ENCODE results near the gene SHC2.

DNA sequence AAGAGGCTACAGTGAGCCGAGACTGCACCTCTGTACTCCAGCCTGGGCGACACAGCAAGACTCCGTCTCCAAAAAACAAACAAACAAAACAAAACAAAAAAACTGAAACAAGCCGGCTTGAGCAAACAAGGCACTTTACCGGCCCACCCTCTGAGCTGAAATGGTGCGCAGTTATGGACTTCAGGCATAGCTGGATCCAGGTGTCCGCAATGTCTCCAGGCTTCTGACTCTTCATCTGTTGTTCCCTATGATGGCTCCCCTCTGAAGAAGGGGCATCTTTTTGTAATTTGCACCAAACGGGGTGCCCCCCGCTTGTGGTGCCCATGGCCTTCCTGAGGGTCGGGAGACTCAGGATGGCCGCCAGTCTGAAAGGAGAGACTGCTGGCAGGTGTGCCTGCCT, 58.0 kb downstream of the SHC2 start:
- no peak for TF ChIP-seq EZH2 (IDR thresholded peaks at IDR 0.05; ENCODE audit: low read length, missing control alignments)
- TF ChIP-seq, protein P1, sequence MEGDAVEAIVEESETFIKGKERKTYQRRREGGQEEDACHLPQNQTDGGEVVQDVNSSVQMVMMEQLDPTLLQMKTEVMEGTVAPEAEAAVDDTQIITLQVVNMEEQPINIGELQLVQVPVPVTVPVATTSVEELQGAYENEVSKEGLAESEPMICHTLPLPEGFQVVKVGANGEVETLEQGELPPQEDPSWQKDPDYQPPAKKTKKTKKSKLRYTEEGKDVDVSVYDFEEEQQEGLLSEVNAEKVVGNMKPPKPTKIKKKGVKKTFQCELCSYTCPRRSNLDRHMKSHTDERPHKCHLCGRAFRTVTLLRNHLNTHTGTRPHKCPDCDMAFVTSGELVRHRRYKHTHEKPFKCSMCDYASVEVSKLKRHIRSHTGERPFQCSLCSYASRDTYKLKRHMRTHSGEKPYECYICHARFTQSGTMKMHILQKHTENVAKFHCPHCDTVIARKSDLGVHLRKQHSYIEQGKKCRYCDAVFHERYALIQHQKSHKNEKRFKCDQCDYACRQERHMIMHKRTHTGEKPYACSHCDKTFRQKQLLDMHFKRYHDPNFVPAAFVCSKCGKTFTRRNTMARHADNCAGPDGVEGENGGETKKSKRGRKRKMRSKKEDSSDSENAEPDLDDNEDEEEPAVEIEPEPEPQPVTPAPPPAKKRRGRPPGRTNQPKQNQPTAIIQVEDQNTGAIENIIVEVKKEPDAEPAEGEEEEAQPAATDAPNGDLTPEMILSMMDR (conservative IDR thresholded peaks at IDR 0.05 in 1 of 2, IDR thresholded peaks at IDR 0.05 in 1 of 2; ENCODE audit: low read depth in 1 of 2, low read length in 2 of 2), result no peak
